ENCODE data around the gene URI1.
"Not testable (repeated sequence)": the region's sequence is repeated elsewhere in the genome, so short reads cannot be mapped to it uniquely, and the experiment has no call there.

Gene URI1, protein sequence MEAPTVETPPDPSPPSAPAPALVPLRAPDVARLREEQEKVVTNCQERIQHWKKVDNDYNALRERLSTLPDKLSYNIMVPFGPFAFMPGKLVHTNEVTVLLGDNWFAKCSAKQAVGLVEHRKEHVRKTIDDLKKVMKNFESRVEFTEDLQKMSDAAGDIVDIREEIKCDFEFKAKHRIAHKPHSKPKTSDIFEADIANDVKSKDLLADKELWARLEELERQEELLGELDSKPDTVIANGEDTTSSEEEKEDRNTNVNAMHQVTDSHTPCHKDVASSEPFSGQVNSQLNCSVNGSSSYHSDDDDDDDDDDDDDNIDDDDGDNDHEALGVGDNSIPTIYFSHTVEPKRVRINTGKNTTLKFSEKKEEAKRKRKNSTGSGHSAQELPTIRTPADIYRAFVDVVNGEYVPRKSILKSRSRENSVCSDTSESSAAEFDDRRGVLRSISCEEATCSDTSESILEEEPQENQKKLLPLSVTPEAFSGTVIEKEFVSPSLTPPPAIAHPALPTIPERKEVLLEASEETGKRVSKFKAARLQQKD

DNA sequence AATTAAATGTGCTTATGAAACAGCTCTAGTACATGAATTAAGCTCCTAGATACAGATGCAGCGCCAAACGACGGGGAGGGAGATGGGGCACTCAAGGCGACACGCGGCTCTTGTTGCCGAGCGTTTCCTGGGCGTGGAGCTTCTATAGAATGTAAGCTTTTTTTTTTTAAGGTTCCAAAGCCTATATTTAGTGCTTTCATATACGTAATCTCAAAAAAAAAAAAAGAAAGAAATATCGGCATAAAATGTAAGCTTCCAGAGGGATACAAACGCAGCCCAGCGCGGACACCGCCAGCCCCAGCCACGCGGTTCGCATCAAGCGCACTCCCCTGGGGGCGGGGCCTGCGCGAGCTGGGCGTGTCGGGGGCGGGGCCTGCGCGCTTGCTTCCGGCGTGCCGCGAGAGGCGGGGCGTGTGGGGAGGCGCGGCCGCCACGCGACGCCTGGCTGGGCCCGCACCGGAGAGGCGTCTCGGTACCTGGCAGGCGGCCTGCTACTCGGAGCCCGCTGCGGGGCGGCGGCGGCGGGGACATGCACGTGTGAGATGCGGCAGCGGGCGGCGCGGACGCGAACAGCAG, at the start of gene URI1:
Gene URI1 (plus strand): TSS at position 412 of the 576 bp plus-strand sequence. CDS start 309 bp downstream, outside the sequence.
- peak; percentile 98 for DNase-seq

DNA sequence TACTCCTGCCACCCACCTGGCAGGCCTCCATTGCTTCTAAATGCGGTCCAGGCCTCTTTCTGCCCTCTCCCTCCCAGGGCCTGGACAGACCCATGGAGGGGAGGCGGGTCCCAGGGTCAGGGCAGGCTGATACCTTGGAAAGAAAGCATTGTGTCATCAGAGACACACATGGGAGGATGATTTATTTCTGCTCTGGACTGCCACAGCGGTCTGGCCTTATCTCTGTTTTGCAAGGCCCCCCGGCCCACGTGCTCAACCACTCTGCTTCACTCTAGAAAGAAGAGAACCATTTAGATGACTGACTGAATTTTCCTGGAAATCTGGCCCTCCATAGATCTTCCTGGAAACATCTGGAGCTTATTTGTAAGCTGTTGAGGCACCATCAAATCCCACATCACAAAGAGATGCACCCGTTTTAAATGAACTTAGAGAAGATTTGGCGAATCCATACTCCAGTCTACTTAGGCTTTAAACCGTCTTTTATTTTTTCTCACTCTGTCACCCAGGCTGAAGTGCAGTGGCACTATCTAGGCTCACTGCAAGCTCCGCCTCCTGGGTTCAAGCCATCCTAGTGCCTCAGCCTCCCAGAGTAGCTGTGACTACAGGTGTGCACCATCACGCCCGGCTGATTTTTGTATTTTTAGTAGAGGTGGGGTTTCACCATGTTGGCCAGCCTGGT, 48.3 kb upstream of the URI1 start:
- no peak for DNase-seq

DNA sequence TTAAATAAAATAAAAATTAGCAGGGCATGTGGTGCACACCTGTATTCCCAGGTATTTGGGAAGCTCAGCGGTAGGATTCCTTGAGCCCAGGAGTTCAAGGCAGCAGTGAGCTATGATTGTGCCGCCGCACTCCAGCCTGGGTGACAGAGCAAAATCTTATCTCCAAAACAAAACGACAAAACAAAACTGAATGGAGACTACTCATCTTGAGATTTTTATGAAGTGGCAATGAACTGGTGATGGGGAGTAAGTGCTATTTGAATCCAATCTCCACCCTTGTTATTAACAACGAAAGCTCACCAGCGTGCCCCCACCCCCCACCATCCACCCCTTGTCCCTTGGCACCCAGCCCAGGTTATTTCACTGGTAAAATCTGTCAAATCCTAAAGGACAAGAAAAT, 45.2 kb upstream of the URI1 start:
- DNase-seq, result no peak

DNA sequence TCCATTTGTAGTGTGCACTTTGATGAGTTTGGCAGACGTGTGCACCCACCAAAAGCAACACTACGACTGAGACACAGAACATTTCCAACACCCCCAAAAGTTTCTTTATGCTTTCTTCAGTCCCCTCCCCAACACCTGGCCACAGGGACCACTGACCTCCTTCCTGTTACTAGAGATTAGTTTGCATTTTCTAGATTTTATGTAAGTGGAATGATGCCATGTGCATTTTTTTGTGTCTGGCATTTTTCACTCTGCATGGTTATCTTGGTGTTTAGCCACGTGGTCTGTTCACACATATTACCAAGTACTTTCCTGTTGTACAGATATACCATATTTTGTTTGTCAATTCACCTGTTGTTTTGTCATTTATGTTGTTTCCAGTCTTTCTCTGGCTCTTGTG, 44.6 kb upstream of the URI1 start:
- DNase-seq, result no peak

DNA sequence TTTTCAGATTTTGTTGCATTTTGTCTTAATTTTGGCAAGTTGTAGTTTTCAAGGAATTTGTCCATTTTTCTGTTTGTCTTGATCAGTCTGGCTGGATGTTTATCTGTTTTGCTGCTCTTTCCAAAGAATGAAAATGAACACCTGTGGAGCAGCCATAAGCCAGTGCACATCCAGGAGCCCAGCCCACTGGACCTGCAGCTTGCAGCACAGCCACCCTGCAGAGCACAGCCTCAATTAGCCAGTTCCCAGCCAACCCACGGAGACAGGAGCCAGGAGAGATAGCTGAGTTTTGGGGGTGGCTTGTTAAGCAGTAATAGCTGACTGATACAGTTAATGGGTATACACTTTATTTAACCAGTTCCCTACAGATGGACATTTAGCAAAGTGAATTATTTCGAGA, 38.0 kb upstream of the URI1 start:
- no peak for DNase-seq

DNA sequence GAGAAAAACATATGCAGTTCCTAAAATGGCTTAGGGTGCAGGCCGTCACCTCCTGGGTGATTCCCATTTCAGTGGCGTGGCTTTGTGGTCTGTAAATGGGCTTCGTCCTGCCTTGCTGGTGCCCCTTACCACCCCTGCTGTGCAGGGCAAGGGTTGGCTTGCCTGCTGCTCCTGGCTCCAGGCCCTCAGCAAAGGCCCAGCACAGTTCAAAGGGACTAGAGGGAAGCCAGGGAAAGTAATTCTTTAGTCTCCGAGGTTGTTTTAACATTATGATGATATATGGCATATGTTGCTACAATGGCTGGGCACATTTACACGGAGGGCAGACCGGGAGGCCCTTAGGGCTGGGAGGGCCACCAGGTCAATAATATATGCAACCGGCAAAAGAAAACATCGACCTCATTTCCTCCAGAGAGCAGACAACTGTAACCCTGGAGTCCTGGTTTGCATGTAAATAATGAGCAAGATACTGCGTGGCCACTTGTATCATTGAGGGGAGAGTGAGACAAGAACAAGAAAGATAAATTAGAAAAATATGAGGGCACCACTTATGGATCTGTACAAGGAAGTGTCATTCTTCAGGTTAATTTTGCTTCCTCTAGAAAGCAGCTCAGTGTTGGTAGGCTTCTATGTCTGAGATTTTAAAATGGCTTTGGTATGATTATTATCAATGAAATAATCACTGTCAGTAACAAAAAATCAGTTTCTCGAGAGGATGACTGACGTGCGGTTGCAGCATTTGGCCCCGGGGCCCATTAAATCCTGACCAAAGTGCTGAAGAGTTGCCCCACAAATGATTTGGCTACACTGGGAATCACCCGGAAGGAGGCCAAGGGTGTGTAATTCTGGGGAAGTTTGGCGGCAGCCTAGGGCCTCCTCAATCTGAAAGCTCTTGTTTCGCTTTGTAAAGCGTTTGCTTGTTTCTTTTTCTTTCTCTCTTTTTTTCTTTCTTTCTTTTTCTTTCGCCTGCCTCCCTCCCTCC, 32.8 kb upstream of the URI1 start:
- no peak for DNase-seq

DNA sequence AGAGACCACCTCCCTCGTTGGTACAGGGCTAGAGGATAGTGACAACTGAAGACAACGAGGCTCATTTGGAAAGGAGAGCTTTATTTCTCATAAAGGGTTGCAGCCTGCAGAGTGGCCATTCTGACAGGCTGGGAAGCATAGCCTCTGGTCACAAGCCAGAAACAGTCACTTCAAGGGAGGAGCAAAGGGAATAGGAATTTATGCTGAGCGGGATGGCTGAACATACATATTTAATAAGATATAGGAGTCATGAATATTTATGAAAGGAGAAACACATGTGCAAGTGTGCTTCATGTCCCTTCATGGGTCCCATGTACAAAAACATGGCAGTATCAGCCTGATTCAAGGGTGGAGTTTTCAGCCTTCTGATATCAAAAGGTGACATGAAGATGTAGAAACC, 27.1 kb upstream of the URI1 start:
- DNase-seq, result no peak

DNA sequence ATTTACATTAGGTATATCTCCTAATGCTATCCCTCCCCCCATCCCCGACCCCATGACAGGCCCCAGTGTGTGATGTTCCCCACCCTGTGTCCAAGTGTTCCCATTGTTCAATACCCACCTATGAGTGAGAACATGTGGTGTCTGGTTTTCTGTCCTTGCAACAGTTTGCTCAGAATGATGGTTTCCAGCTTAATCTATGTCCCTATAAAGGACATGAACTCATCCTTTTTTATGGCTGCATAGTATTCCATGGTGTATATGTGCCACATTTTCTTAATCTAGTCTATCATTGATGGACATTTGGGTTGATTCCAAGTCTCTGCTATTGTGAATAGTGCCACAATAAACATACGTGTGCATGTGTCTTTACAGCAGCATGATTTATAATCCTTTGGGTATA, 26.2 kb upstream of the URI1 start:
- not testable (repeated sequence) for DNase-seq

DNA sequence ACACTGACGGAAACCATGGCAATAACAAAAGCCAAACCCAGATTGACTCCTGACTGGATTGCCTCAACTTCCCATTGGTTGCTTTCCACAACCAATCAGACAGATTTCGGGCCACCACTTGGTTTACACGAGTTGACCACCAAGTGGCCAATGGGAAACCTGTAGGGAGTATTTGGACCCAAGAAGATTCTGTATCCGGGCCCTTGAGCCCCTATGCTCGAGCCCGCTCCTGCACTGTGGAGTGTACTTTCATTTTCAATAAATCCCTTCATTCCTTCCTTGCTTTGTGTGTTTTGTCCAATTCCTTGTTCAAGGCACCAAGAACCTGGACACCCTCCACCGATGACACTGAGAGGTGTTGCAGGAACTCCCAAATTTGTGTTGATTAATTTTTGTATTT, 24.1 kb upstream of the URI1 start:
- no peak for DNase-seq

DNA sequence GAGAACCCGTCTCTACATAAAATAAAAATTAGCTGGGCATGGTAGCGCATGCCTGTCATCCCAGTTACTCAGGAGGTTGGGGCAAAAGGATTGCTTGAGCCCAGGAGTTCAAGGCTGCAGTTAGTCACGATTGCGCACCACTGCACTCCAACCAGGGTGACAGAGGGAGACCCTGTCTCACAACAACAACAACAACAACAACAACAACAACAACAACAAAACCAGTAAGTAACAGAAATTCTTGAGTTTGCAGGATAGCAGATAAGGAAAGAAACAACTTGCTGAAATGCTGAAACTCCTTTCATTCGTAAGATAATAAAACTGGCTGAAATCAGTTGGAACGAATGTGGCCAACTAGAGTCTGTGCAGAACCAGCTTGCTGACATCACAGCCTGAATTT, 23.1 kb upstream of the URI1 start:
- DNase-seq, result no peak

DNA sequence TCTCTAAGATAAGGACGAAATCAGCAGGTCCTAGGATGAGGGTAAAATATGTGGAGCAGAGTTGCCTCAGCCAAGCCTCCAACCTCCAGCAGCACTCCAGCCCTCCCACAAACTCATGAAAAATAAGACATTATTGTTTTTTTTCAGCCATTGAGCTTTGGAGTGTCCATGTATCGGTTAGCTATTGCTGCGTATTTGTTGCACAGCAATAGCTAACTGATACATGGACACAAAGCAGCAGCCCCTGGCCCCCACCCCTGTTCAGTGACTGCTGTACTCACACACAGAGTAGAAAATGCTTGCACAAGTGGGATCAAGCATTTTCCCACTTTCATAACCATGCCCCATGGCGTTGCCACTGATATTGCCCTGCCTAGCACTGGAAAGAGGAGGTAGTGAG, 19.1 kb upstream of the URI1 start:
- no peak for DNase-seq

DNA sequence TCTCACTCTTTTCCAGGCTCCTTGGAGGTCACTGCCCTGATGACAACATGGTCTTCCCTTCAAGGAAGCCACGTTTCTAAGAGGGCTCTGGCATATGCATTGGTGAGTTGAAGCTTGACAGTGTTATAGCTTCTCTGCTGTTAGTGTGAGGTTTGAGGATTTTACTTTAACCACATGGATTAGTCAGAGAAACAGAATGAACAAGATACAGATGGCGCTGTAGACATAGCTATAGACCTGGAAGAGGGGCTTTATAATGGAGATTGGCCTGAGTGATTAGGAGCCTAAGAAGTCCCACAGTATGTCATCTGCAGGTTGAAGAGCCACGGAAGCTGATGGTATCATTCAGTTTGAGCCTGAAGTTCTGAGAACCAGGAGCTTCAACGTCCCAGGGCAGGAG, 18.4 kb upstream of the URI1 start:
- no peak for DNase-seq

DNA sequence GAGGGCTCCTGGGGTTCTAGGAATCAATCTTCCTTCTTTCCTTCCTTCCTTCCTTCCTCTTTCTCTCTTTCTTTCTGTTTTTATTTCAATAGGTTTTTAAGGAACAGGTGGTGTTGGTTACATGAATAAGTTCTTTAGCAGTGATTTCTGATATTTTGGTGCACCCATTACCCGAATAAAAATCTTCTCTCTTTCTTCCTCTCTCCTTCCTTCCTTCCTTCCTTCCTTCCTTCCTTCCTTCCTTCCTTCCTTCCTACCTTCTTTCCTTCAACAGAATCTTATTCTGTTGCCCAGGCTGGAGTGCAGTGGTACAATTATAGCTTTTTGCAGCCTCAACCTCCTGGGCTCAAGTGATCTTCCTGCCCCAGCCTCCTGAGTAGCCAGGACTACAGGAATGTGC, 16.0 kb upstream of the URI1 start:
- no peak for DNase-seq

DNA sequence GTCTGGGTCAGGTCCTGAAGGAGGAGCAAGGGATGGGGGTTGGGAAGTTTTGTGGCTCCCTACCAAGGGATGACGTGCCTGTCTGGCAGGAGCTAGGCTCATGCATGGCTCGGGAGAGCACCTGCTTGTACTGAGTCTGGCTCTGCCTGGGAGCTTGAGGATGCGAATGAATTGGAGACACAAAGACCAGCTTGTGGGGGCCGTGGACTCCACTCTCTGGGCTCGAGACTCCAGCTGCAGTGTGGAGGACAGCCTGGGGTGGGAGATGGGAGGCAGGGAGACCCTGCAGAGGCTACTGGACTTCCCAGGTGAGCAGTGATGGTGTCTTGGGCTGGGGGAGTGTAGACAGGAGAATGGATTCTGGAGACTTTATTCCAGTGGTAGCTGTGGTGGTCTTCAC, 15.2 kb upstream of the URI1 start:
- no peak for DNase-seq

DNA sequence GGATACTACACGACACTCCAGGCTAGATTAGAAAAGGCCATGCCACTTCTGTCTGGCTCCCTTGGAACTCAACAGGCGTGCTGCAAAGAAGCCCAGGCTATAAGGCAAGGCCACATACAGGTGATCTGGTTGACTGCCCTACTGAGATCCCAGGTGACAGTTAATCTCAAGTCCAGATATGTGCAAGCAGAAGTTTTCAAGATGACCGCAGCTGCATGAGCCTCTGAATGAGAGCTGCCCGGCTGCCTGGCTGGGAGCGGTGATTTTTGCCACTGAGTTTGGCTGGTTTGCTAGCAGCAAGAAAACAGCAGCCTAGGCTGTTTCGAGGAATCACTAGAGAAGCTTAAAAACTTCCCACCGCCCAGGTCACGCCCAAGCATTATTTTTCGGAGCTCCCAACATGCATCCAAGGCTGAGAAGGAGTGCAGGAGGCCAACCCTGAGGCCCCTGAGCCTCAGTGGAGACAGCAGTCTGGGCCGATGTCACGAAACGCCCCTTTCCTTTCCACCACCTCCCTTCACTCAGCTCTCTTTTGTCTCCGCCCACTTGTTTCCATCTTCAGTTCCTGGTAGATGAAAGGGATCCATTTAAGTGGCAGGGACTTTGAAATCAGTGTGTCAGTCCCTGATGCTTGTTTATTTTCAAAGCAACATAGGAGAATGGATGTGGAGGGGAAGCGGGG, 14.0 kb upstream of the URI1 start:
- no peak for DNase-seq

DNA sequence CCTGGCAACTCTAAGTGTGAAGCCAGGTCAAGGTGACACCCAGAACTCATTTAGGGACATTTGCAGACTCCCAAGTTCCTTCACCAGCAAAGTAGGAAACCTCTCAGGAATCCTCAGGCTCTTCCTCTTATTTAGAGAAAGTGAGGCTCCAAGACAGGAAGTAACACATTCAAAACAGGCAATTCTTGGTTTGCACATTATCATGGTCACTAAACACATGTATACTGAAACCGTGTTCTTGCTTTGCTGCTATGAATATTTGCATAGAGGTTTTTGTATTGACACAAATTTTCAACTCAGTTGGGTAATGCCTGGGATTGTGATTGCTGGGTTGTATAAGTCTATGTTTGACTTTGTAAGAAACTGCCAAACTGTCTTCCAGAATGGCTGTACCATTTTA, 13.2 kb upstream of the URI1 start:
- no peak for DNase-seq

DNA sequence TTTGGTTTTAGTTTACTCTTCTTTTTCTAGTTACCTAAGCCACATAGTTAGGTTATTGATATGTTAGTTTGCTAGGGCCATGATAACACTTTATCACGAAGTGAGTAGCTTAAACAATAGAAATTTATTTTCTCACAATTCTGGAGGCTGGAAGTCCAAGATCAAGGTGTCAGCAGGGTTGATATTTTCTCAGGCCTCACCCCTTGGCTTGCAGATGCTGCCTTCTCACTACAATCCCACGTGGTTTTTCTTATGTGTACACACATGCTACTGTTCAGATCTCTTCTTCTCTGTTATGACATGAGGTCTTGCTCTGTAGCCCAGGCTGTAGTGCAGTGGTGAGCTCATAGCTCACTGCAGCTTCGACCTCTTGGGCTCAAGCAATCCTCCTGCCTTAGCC, 7.8 kb upstream of the URI1 start:
- no peak for DNase-seq

DNA sequence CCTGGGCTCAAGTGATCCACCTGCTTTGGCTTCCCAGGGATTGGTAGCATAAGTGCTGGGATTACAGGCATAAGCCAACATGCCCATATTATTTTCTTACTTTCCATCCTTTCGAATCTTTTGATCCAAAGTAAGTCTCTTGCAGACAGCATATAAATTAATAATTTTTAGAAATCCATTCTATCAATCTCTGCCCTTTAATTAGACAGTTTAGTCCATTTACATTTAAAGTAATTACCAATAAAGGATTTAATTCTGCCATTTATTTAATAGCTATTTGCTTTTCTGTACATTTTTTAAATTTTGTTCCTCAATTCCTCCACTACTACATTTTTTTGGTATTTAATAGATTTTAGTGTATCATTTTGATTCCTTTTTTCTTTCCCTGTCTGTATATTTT, 7.3 kb upstream of the URI1 start:
- no peak for DNase-seq

DNA sequence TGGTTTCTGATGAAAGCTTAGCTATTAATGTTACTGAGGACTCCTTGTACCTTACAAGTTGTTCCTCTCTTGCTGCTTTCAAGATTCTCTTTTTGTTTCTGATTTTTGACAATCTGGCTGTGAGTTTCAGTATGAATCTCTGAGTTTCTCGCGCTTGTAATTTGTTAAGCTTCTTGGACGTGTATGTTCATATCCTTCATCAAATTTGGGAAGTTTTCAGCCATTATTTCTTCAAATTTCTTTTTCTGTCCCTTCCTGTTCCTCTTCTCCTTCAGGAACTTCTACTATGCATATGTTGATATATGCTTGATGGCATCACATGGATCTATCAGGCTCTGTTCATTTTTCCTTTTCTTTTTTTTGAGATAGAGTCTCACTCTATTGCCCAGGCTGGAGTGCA, 5.6 kb upstream of the URI1 start:
- DNase-seq, result no peak

DNA sequence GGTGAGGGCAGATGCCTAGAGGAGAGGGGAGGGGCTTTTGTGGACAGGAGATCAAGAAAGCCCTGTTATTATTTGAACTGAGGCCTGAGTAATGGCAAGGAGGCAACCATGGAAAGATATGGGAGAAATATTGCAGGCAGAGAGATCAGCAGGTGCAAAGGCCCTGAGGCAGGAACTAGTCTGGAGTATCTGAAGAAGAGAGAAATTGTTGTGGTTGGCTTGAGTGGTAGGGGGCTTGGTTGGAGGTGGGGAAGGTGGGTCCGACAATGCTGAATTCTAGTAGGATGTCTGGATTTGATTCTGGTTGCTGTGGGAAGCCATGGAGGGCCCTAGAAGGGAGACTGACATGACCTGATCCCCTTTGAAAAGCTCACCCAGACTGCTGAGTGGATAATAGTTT, 2.4 kb upstream of the URI1 start:
- no peak for DNase-seq

DNA sequence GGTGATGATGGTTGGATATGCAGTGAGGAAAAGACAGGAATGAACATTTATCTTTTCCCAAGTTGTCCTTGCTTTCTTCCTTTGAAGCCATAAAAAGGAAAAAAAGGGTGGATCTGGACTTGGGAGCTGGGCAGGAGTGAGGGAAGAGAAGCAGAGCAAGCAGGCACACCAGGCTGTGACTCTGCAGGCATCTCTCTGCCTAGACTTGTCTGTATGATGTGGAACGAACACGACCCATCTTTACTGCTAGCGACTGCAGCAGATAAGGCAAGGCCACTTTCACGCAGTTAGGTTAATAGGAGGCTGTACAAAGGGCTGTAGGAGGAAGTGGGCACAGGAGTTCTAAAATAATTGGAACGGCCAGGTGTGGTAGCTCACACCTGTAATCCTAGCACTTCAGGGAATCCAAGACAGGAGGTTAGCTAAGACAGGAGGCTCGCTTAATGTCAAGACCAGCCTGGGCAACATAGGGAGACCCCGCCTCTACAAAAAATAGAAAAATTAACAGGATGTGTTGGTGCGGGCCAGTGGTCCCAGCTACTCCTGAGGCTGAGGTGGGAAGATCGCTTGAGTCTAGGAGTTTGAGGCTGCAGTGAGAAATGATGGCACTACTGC, 961 bp upstream of the URI1 start:
- DNase-seq, result no peak
